ENCODE measurements around the gene TMEM252.
A peak's percentile ranks its signal among the peaks of the same experiment; 100 is the strongest.

TMEM252 gene

GRCh38 chr9:68540712-68541535 is at the start of gene TMEM252:
TSS of gene TMEM252 (minus strand) at chr9:68540883. CDS start at chr9:68540814, 69 bp downstream.
- DNase-seq (ENCODE audit: low read depth, low spot score), result no peak
- no peak for TF ChIP-seq CTCF (IDR thresholded peaks at IDR 0.05; ENCODE audit: insufficient read depth, low read length, missing control alignments)
- ChIA-PET POLR2A (no interaction called here), CTCF (no interaction called here)
- H3K4me3 ChIP-seq (ENCODE audit: low read depth, low read length), result no peak within 1 kb of the TSS

GRCh38 chr9:68585034-68585761 is 44.5 kb upstream of the TMEM252 start:
- DNase-seq (ENCODE audit: low read depth, low spot score), result no peak
- no peak for TF ChIP-seq CTCF (IDR thresholded peaks at IDR 0.05; ENCODE audit: insufficient read depth, low read length, missing control alignments)
- CTCF ChIA-PET, result interaction anchor here (0.8 to 1.3 kb wide), 4 partner anchors 11 to 419 kb away, joined by 3 to 7 read pairs (median 4); no protein-coding TSS in a partner anchor
- no peak overlapping the region for H3K4me3 ChIP-seq (ENCODE audit: low read depth, low read length)
- POLR2A ChIA-PET, result interaction anchor here (0.6 kb wide), 1 partner anchor 417 kb away, joined by 3 read pairs; no protein-coding TSS in a partner anchor

GRCh38 chr9:68584189-68585033 is 43.7 kb upstream of the TMEM252 start:
- DNase-seq (ENCODE audit: low read depth, low spot score), result peak; percentile 33
- ChIA-PET POLR2A (no interaction called here), CTCF (interaction anchor here (1.0 to 2.4 kb wide), 18 partner anchors 10 to 448 kb away, joined by 3 to 22 read pairs (median 4); no protein-coding TSS in a partner anchor)
- TF ChIP-seq CTCF (IDR thresholded peaks at IDR 0.05; ENCODE audit: insufficient read depth, low read length, missing control alignments), result peak; percentile 97
- H3K4me3 ChIP-seq (ENCODE audit: low read depth, low read length), result no peak overlapping the region

GRCh38 chr9:68581696-68582095 is 41.0 kb upstream of the TMEM252 start:
- no peak overlapping the region for H3K4me3 ChIP-seq (ENCODE audit: low read depth, low read length)
- ChIA-PET CTCF (interaction anchor here (0.6 to 1.9 kb wide), 5 partner anchors 9 to 416 kb away, joined by 3 to 6 read pairs (median 3); no protein-coding TSS in a partner anchor), POLR2A (no interaction called here)
- TF ChIP-seq CTCF (IDR thresholded peaks at IDR 0.05; ENCODE audit: insufficient read depth, low read length, missing control alignments), result no peak
- DNase-seq (ENCODE audit: low read depth, low spot score), result no peak

GRCh38 chr9:68577774-68578591 is 37.3 kb upstream of the TMEM252 start:
- DNase-seq (ENCODE audit: low read depth, low spot score), result no peak
- POLR2A ChIA-PET, result no interaction called here
- CTCF ChIA-PET, result no interaction called here
- no peak for TF ChIP-seq CTCF (IDR thresholded peaks at IDR 0.05; ENCODE audit: insufficient read depth, low read length, missing control alignments)
- H3K4me3 ChIP-seq (ENCODE audit: low read depth, low read length), result no peak overlapping the region

Measured in AG04449 (cell line).